ENCODE measurements around the gene FMN2.

FMN2 gene

GRCh38 chr1:240332672-240333071 lies 241.0 kb downstream of the FMN2 start:
- no peak overlapping the region for H3K9ac ChIP-seq
- H3K27me3 ChIP-seq: no peaks in the 10 kb centered on the region
- peak overlapping the region in 2 of 11 experiments; percentile 29 to 32; a peak in 2 of 22 replicates for H3K4me2 ChIP-seq
- H3K9me3 ChIP-seq (replicated peaks in 1 of 11): no peaks in the 10 kb centered on the region
- no peaks in the 10 kb centered on the region for H4K20me1 ChIP-seq
- peaks cover 0 to 7% (median 0%) of the 10 kb centered on the region in 10 experiments; a peak in 4 of 20 replicates for H3K4me1 ChIP-seq
- TF ChIP-seq Cebpa-rat (IDR thresholded peaks at IDR 0.05): no peak
- H3K36me3 ChIP-seq: no peaks in the 10 kb centered on the region
- no peak overlapping the region for H3K4me3 ChIP-seq
- no peak overlapping the region for H3K27ac ChIP-seq

- H3K9me3 ChIP-seq (replicated peaks in 1 of 11): peaks cover 0 to 3% (median 0%) of the 10 kb centered on the region in 11 experiments; a peak in 1 of 22 replicates
- H3K27me3 ChIP-seq: no peaks in the 10 kb centered on the region
- H3K36me3 ChIP-seq: no peaks in the 10 kb centered on the region
- no peak overlapping the region for H3K27ac ChIP-seq
- H4K20me1 ChIP-seq: no peaks in the 10 kb centered on the region
- no peak for TF ChIP-seq Cebpa-rat (IDR thresholded peaks at IDR 0.05)
- no peak overlapping the region for H3K9ac ChIP-seq
- H3K4me1 ChIP-seq: peaks cover 0 to 3% (median 0%) of the 10 kb centered on the region in 10 experiments; a peak in 4 of 20 replicates
- no peak overlapping the region for H3K4me3 ChIP-seq
- H3K4me2 ChIP-seq: no peak overlapping the region
Observed at GRCh38 chr1:240337781-240338180, 246.1 kb downstream of the FMN2 start.

GRCh38 chr1:240338837-240339236 lies 247.2 kb downstream of the FMN2 start:
- no peak for TF ChIP-seq Cebpa-rat (IDR thresholded peaks at IDR 0.05)
- no peaks in the 10 kb centered on the region for H3K36me3 ChIP-seq

GRCh38 chr1:240341365-240342250 lies 249.9 kb downstream of the FMN2 start:
- no peak overlapping the region for H3K4me2 ChIP-seq
- no peaks in the 10 kb centered on the region for H3K4me1 ChIP-seq
- H3K27ac ChIP-seq: no peak overlapping the region
- no peak for TF ChIP-seq Cebpa-rat (IDR thresholded peaks at IDR 0.05)
- peaks cover 0 to 3% (median 0%) of the 10 kb centered on the region in 11 experiments; a peak in 1 of 22 replicates for H3K9me3 ChIP-seq (replicated peaks in 1 of 11)
- no peaks in the 10 kb centered on the region for H3K27me3 ChIP-seq
- no peak overlapping the region for H3K9ac ChIP-seq
- no peak overlapping the region for H3K4me3 ChIP-seq
- H4K20me1 ChIP-seq: no peaks in the 10 kb centered on the region
- no peaks in the 10 kb centered on the region for H3K36me3 ChIP-seq

More at GRCh38 chr1:240338837-240339236, 247.2 kb downstream of the FMN2 start:
- Histone ChIP-seq H3K9me3 (replicated peaks in 1 of 11) (peaks cover 0 to 3% (median 0%) of the 10 kb centered on the region in 11 experiments; a peak in 1 of 22 replicates), H3K27ac (no peak overlapping the region), H3K27me3 (no peaks in the 10 kb centered on the region), H3K4me2 (no peak overlapping the region), H4K20me1 (no peaks in the 10 kb centered on the region), H3K4me3 (no peak overlapping the region), H3K4me1 (no peaks in the 10 kb centered on the region), H3K9ac (no peak overlapping the region)

- H4K20me1 ChIP-seq: no peaks in the 10 kb centered on the region
- TF ChIP-seq Cebpa-rat (IDR thresholded peaks at IDR 0.05): no peak
- no peak overlapping the region for H3K27ac ChIP-seq
- H3K4me3 ChIP-seq: no peak overlapping the region
- H3K4me1 ChIP-seq: no peaks in the 10 kb centered on the region
- peaks cover 0 to 3% (median 0%) of the 10 kb centered on the region in 11 experiments; a peak in 1 of 22 replicates for H3K9me3 ChIP-seq (replicated peaks in 1 of 11)
- H3K9ac ChIP-seq: no peak overlapping the region
- no peaks in the 10 kb centered on the region for H3K27me3 ChIP-seq
- H3K36me3 ChIP-seq: no peaks in the 10 kb centered on the region
- H3K4me2 ChIP-seq: no peak overlapping the region
Observed at GRCh38 chr1:240342251-240342625, 250.6 kb downstream of the FMN2 start.

GRCh38 chr1:240343045-240343444 lies 251.4 kb downstream of the FMN2 start:
- H3K9me3 ChIP-seq (replicated peaks in 1 of 11): peaks cover 0 to 3% (median 0%) of the 10 kb centered on the region in 11 experiments; a peak in 3 of 22 replicates
- H3K4me1 ChIP-seq: no peaks in the 10 kb centered on the region
- H3K4me3 ChIP-seq: no peak overlapping the region
- no peaks in the 10 kb centered on the region for H3K36me3 ChIP-seq
- no peak for TF ChIP-seq Cebpa-rat (IDR thresholded peaks at IDR 0.05)
- no peak overlapping the region for H3K9ac ChIP-seq
- no peak overlapping the region for H3K27ac ChIP-seq
- H3K27me3 ChIP-seq: no peaks in the 10 kb centered on the region
- H4K20me1 ChIP-seq: no peaks in the 10 kb centered on the region
- no peak overlapping the region for H3K4me2 ChIP-seq

- Histone ChIP-seq H3K4me1 (no peaks in the 10 kb centered on the region), H3K27ac (no peak overlapping the region), H3K27me3 (no peaks in the 10 kb centered on the region), H4K20me1 (no peaks in the 10 kb centered on the region), H3K4me3 (no peak overlapping the region), H3K4me2 (no peak overlapping the region), H3K36me3 (no peaks in the 10 kb centered on the region), H3K9ac (no peak overlapping the region), H3K9me3 (replicated peaks in 1 of 11) (peaks cover 0 to 1% (median 0%) of the 10 kb centered on the region in 11 experiments; a peak in 3 of 22 replicates)
- TF ChIP-seq Cebpa-rat (IDR thresholded peaks at IDR 0.05): no peak
Observed at GRCh38 chr1:240343966-240344365, 252.3 kb downstream of the FMN2 start.

- H3K9ac ChIP-seq: no peak overlapping the region
- TF ChIP-seq Cebpa-rat (IDR thresholded peaks at IDR 0.05): no peak
- H3K9me3 ChIP-seq (replicated peaks in 1 of 11): no peaks in the 10 kb centered on the region; a peak in 2 of 22 replicates
- no peaks in the 10 kb centered on the region for H4K20me1 ChIP-seq
- no peaks in the 10 kb centered on the region for H3K27me3 ChIP-seq
- no peaks in the 10 kb centered on the region for H3K4me1 ChIP-seq
- H3K4me2 ChIP-seq: no peak overlapping the region
- H3K27ac ChIP-seq: no peak overlapping the region
- H3K4me3 ChIP-seq: no peak overlapping the region
- no peaks in the 10 kb centered on the region for H3K36me3 ChIP-seq
Observed at GRCh38 chr1:240344918-240345317, 253.2 kb downstream of the FMN2 start.

- H3K27ac ChIP-seq: no peak overlapping the region
- no peak overlapping the region for H3K4me3 ChIP-seq
- no peaks in the 10 kb centered on the region for H3K36me3 ChIP-seq
- H3K9ac ChIP-seq: no peak overlapping the region
- TF ChIP-seq Cebpa-rat (IDR thresholded peaks at IDR 0.05): no peak
- H3K27me3 ChIP-seq: no peaks in the 10 kb centered on the region
- no peaks in the 10 kb centered on the region; a peak in 2 of 22 replicates for H3K9me3 ChIP-seq (replicated peaks in 1 of 11)
- H3K4me1 ChIP-seq: peaks cover 0 to 13% (median 0%) of the 10 kb centered on the region in 10 experiments; a peak in 4 of 20 replicates
- H4K20me1 ChIP-seq: no peaks in the 10 kb centered on the region
- H3K4me2 ChIP-seq: no peak overlapping the region
Observed at GRCh38 chr1:240349695-240350094, 258.0 kb downstream of the FMN2 start.

Measured in BLaER1 treated with 17β-estradiol and CSF1 and Interleukin-3, amounts not matched to agents 10 nM and 100 nM (cell line).